K562 (cell line): ENCODE results near the gene EVI5. TPM values are rescaled to one million over a fixed set of nuclear protein-coding genes. Genes with fewer than 3 reads are reported as not detected.
A peak's percentile ranks its signal among the peaks of the same experiment; 100 is the strongest.
"Not testable (repeated sequence)": the region's sequence is repeated elsewhere in the genome, so short reads cannot be mapped to it uniquely, and the experiment has no call there.

Experiments
- ATAC-seq: fragments of 200-7000 bp; cut with Tn5 transposase; 3 replicates; pipeline ENCODE4 v1.9.1; 2020; ENCODE audit warnings: moderate library complexity
- BruUV-seq: library from RNA; stranded (reverse); fragments of 400-500 nt; replicated peaks from 2 replicates; lab custom pipeline; 2021; lab: Mats Ljungman, UMichigan
- CTCF ChIA-PET: fragments of 300-600 bp; formaldehyde crosslinking; extraction: SDS; loops from one replicate; lab custom pipeline; 2021; ENCODE audit warnings: low intra/inter-chr PET ratio; lab: Yijun Ruan, JAX
- POLR2A ChIA-PET: fragments of 300-600, 350-650 bp; sonication (Branson Sonifier 250); formaldehyde crosslinking; extraction: SDS; loops from one replicate; lab custom pipeline; 2021; ENCODE audit warnings: antibody characterized with exemption, inconsistent platforms; lab: Yijun Ruan, JAX
- DNase-seq, 4 experiments: peaks; one replicate each; pipeline versions ENCODE4 v3.0.0 to v3.0.0-alpha.2; 2011 to 2018; ENCODE audit warnings: low spot score in 3 of 4, mixed read lengths in 3 of 4; ENCODE audit errors: extremely low read depth in 1 of 4
- FAIRE-seq: peaks from 2 replicates; lab custom pipeline; 2011; peaks lifted over from hg19 to GRCh38; lab: Jason Lieb, UNC
- H2AFZ ChIP-seq: 2 replicates; pipeline ENCODE4 v1.6.0; 2011; ENCODE audit warnings: low read depth, low read length, control low read depth, inconsistent platforms
- H3K27ac ChIP-seq: fragments of 200-600 bp; 3 replicates; pipeline ENCODE4 v1.8.0; 2011; ENCODE audit warnings: low read depth, mild to moderate bottlenecking, control low read depth, inconsistent platforms, low read length, moderate library complexity, mixed read lengths; ENCODE audit errors: extremely low read depth
- H3K27me3 ChIP-seq, 2 experiments: fragments of 300-600 bp in 1 of 2; 2 replicates in 1 of 2; 3 replicates in 1 of 2; pipeline versions ENCODE4 v1.6.0 to v1.8.0; 2011; ENCODE audit warnings: inconsistent platforms in 2 of 2, low read length in 2 of 2, mild to moderate bottlenecking in 1 of 2, mixed read lengths in 1 of 2, moderate library complexity in 1 of 2; ENCODE audit not compliant: control insufficient read depth in 2 of 2, insufficient read depth in 2 of 2
- H3K36me3 ChIP-seq: fragments of 300-600 bp; 3 replicates; pipeline ENCODE4 v1.8.0; 2011; ENCODE audit warnings: mild to moderate bottlenecking, low read length, inconsistent platforms; ENCODE audit not compliant: control insufficient read depth, insufficient read depth
- H3K4me1 ChIP-seq, 2 experiments: fragments of 200-600 bp in 1 of 2; replicated peaks in 1 of 2; 2 replicates in 1 of 2; 3 replicates in 1 of 2; pipeline versions ENCODE4 v1.5.1 to v1.8.0; 2011; ENCODE audit warnings: inconsistent platforms in 2 of 2, low read length in 2 of 2, mild to moderate bottlenecking in 1 of 2, mixed read lengths in 1 of 2, moderate library complexity in 1 of 2; ENCODE audit not compliant: control insufficient read depth in 2 of 2, insufficient read depth in 2 of 2
- H3K4me2 ChIP-seq: 2 replicates; pipeline ENCODE4 v1.6.1; 2011; ENCODE audit warnings: low read length, control low read depth, inconsistent platforms, mixed read lengths; ENCODE audit not compliant: insufficient read depth
- H3K4me3 ChIP-seq: fragments of 200-600 bp; sonication (generic), shearing (Covaris generic); 2 replicates; pipeline ENCODE4 v1.5.1; 2016; ENCODE audit warnings: control low read depth, inconsistent platforms
- H3K79me2 ChIP-seq: fragments of 200-600 bp; 3 replicates; pipeline ENCODE4 v1.8.0; 2011; ENCODE audit warnings: low read length, inconsistent platforms; ENCODE audit not compliant: control insufficient read depth, insufficient read depth
- H3K9ac ChIP-seq, 2 experiments: 2 replicates each; pipeline versions ENCODE4 v1.6.0 to v1.6.1; 2011; ENCODE audit warnings: low read depth in 2 of 2, low read length in 2 of 2, control low read depth in 1 of 2, inconsistent platforms in 1 of 2, mild to moderate bottlenecking in 1 of 2, mixed read lengths in 1 of 2; ENCODE audit not compliant: insufficient read depth in 1 of 2
- H3K9me1 ChIP-seq: one replicate; pipeline ENCODE4 v1.6.0; 2011; ENCODE audit warnings: inconsistent platforms, mild to moderate bottlenecking, low read length, moderate library complexity; ENCODE audit not compliant: control insufficient read depth, insufficient read depth
- H3K9me3 ChIP-seq: replicated peaks from 2 replicates; pipeline ENCODE4 v1.5.1; 2011; ENCODE audit warnings: low read depth, low read length, inconsistent platforms; ENCODE audit not compliant: control insufficient read depth, insufficient read depth
- H4K20me1 ChIP-seq: replicated peaks from 2 replicates; pipeline ENCODE4 v1.6.1; 2011; ENCODE audit warnings: low read length, inconsistent platforms, mixed read lengths; ENCODE audit not compliant: control insufficient read depth, insufficient read depth
- ZNF146 ChIP-seq: IDR thresholded peaks from one replicate; pipeline ENCODE4 v1.6.1; 2018; ENCODE audit warnings: missing compliant biosample characterization; ENCODE audit not compliant: unreplicated experiment
- WGBS: fragments of 100-300 bp; shearing (Covaris generic); methylation state at CpG from one replicate; pipeline ENCODE4 v1.1.6; 2016; ENCODE audit warnings: low coverage, mixed read lengths; ENCODE audit not compliant: insufficient coverage; ENCODE audit errors: missing lambda C conversion rate; 5-methylcytosine and 5-hydroxymethylcytosine counted together
- in situ Hi-C: fragments of 300-500 bp; cut with MboI; formaldehyde crosslinking; loops from 4 replicates; pipeline ENCODE4 v1.15.0; 2018; ENCODE audit warnings: inconsistent platforms, mixed read lengths
- intact Hi-C: fragments of 100-400 bp; cut with micrococcal nuclease; formaldehyde crosslinking; loops from 2 replicates; pipeline ENCODE4 v1.14.2; 2022
- polyA plus RNA-seq, 8 experiments: library from polyadenylated mRNA; depleted of rRNA in 4 of 8; stranded (reverse) in 5 of 8; unstranded in 3 of 8; fragments of >200 nt; fragmentation: Nextera tagmentation in 2 of 8; fragmentation: Illumina TruSeq in 1 of 8; extraction: Ambion mirVana in 2 of 8; extraction: Trizol in 1 of 8; gene quantifications; 2 replicates each; pipeline versions ENCODE4 v1.2.1 to v1.2.3, GENCODE V29; 2011 to 2014; ENCODE audit warnings: inconsistent platforms in 1 of 8, missing spikeins in 1 of 8
- total RNA-seq, 7 experiments: library from RNA; depleted of rRNA in 6 of 7; stranded (reverse); fragments of >200 nt in 6 of 7; fragmentation: Illumina TruSeq in 2 of 7; extraction: Trizol in 2 of 7; gene quantifications; 2 replicates each; pipeline versions ENCODE4 v1.2.1 to v1.2.3, GENCODE V29; 2011 to 2021; ENCODE audit warnings: low replicate concordance in 1 of 7
- TF ChIP-seq, protein P1 (sequence below): fragments of 250-450 bp; sonication (Bioruptor Pico); IDR thresholded peaks from 2 replicates; pipeline ENCODE4 v1.4.0; 2020

EVI5 gene
- total and polyA plus RNA-seq, 9 of the 15 experiments (the other 6 are each of a cell fraction or from before 2014, with no cell fraction given): 1.7 to 50.1 (median 13.7) TPM

DNA sequence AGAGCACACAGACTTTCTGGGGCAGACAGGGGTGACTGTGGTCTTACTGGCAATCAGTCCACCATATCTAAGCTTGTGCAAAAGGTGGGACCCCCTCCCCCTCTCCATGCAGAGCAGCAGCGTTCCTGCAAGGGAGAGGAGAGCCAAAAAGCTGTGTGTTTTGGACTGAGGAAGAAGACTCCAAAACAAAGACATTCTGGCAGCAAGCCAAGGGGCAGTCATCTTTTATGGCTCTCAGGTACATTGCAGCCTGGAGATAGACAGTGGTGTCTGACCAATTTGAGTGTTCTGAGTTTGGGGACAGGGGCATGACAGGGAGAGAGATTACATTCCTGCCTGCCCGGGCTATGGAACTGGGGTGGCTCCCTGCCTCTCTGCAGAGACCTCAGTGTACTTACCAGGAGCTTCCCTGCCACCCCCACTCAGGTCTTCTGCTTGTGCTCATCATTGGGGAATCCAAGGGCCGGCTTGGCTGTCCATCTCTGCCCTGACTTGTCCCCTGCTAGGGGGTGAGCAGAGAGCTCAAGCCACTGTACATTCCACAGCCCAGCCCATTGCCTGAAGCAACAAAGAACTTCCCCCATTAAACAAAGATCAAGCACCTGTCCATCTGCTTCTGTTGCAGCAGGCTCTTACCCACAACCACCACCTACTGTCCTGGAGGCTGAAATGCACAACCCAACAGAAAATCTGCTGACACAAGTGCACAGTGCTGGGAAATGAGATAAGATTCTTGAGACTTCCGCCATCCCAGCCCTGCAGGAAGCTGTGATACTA is 131.1 kb downstream of the EVI5 start (continued):
- TF ChIP-seq, protein P1, sequence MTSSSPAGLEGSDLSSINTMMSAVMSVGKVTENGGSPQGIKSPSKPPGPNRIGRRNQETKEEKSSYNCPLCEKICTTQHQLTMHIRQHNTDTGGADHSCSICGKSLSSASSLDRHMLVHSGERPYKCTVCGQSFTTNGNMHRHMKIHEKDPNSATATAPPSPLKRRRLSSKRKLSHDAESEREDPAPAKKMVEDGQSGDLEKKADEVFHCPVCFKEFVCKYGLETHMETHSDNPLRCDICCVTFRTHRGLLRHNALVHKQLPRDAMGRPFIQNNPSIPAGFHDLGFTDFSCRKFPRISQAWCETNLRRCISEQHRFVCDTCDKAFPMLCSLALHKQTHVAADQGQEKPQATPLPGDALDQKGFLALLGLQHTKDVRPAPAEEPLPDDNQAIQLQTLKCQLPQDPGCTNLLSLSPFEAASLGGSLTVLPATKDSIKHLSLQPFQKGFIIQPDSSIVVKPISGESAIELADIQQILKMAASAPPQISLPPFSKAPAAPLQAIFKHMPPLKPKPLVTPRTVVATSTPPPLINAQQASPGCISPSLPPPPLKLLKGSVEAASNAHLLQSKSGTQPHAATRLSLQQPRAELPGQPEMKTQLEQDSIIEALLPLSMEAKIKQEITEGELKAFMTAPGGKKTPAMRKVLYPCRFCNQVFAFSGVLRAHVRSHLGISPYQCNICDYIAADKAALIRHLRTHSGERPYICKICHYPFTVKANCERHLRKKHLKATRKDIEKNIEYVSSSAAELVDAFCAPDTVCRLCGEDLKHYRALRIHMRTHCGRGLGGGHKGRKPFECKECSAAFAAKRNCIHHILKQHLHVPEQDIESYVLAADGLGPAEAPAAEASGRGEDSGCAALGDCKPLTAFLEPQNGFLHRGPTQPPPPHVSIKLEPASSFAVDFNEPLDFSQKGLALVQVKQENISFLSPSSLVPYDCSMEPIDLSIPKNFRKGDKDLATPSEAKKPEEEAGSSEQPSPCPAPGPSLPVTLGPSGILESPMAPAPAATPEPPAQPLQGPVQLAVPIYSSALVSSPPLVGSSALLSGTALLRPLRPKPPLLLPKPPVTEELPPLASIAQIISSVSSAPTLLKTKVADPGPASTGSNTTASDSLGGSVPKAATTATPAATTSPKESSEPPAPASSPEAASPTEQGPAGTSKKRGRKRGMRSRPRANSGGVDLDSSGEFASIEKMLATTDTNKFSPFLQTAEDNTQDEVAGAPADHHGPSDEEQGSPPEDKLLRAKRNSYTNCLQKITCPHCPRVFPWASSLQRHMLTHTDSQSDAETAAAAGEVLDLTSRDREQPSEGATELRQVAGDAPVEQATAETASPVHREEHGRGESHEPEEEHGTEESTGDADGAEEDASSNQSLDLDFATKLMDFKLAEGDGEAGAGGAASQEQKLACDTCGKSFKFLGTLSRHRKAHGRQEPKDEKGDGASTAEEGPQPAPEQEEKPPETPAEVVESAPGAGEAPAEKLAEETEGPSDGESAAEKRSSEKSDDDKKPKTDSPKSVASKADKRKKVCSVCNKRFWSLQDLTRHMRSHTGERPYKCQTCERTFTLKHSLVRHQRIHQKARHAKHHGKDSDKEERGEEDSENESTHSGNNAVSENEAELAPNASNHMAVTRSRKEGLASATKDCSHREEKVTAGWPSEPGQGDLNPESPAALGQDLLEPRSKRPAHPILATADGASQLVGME: no peak
- TF ChIP-seq, all 486 proteins: peak for 12

DNA sequence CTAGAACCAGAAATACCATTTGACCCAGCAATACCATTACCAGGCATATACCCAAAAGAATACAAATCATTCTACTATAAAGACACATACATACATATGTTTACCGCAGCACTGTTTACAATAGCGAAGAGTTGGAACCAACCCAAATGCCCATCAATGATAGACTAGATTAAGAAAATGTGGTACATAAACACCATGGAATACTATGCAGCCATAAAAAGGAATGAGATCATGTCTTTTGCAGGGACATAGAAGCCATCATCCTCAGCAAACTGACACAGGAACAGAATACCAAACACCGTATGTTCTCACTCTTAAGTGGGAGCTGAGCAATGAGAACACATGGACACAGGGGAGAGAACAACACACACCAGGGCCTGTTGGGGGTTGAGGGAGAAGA is 144.2 kb downstream of the EVI5 start:
- H3K9me3 ChIP-seq, H2AFZ ChIP-seq, H3K9ac ChIP-seq, H3K9me1 ChIP-seq, intact Hi-C loops, POLR2A ChIA-PET, H3K27ac ChIP-seq, H3K4me3 ChIP-seq, H3K36me3 ChIP-seq, H3K27me3 ChIP-seq, ATAC-seq, FAIRE-seq, in situ Hi-C loops, DNase-seq, H4K20me1 ChIP-seq, H3K4me1 ChIP-seq, H3K4me2 ChIP-seq, H3K79me2 ChIP-seq, BruUV-seq, CTCF ChIA-PET: not testable (repeated sequence)
- TF ChIP-seq ZNF146 (CRISPR knock-in tag): peak; percentile 57
- WGBS: 85% methylated on average over 3 of the region's 3 CpGs
